ENCODE measurements around the gene BBS9. TPM values are rescaled to one million over a fixed set of nuclear protein-coding genes. Genes with fewer than 3 reads are reported as not detected.

BBS9 gene
- polyA plus RNA-seq, 2 donors: 2.6 to 3.7 TPM

- H3K36me3 ChIP-seq (ENCODE audit: control insufficient read depth in 2 of 2, insufficient read depth in 2 of 2, low read length in 1 of 2): no peaks in the 10 kb centered on the region
- no peak overlapping the region for H3K4me3 ChIP-seq (ENCODE audit: low read depth in 1 of 2, low read length in 2 of 2)
- WGBS, 2 donors: 85 to 92% methylated on average over 5 of the region's 5 CpGs
- no peaks in the 10 kb centered on the region for H3K27me3 ChIP-seq (ENCODE audit: control insufficient read depth in 1 of 2, insufficient read depth in 2 of 2, low read length in 2 of 2)
- H3K27ac ChIP-seq (ENCODE audit: low read depth in 2 of 2, low read length in 1 of 2): no peak overlapping the region
- H3K9me3 ChIP-seq (ENCODE audit: control insufficient read depth in 2 of 2, insufficient read depth in 1 of 2, low read depth in 1 of 2, low read length in 1 of 2): no peaks in the 10 kb centered on the region
- H3K4me1 ChIP-seq (ENCODE audit: control insufficient read depth in 2 of 2, insufficient read depth in 2 of 2, low read length in 1 of 2): no peaks in the 10 kb centered on the region
These were observed 296.0 kb downstream of the BBS9 start for GRCh38 chr7:33425395-33425794.

DNA sequence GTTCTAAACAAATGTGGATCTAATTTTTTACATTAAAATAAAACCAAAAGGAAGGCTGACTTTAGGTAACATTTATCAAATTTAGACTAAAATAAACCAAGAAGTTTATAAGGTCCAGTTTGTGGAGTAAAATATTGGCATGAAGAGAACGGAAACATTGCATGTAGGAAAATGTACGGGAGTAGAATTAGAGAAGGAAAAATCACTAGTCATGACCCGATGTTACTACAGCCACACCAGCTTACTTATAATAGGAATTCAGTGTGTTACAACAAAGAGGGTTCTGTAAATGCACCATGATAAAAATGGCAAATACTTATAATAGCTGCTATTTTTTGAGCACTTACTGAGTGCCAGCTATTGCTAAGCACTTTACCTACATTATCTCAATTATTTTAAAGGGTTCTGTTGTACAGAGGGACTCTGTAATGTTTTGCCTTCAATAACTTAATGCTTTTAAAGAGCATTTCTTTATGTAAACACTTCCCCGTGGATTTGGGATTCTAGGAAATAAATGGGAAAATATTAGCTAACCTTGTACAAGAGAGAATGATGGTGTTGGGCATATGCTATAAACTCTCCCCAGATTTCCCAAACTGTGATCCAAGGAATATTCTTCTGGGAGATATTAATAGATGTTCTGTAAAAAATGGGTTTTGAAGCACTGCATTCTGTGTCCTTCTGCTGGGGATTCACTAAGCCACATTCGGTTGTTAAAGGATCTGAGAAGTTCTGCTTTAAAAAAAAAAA is 296.7 kb downstream of the BBS9 start:
- Histone ChIP-seq H3K27ac (ENCODE audit: low read depth in 2 of 2, low read length in 1 of 2) (no peak overlapping the region), H3K4me1 (ENCODE audit: control insufficient read depth in 2 of 2, insufficient read depth in 2 of 2, low read length in 1 of 2) (no peaks in the 10 kb centered on the region), H3K4me3 (ENCODE audit: low read depth in 1 of 2, low read length in 2 of 2) (no peak overlapping the region), H3K9me3 (ENCODE audit: control insufficient read depth in 2 of 2, insufficient read depth in 1 of 2, low read depth in 1 of 2, low read length in 1 of 2) (no peaks in the 10 kb centered on the region), H3K36me3 (ENCODE audit: control insufficient read depth in 2 of 2, insufficient read depth in 2 of 2, low read length in 1 of 2) (no peaks in the 10 kb centered on the region), H3K27me3 (ENCODE audit: control insufficient read depth in 1 of 2, insufficient read depth in 2 of 2, low read length in 2 of 2) (no peaks in the 10 kb centered on the region)
- WGBS, 2 donors: 76 to 79% methylated on average over 5 of the region's 5 CpGs

GRCh38 chr7:33428415-33428814 is 299.1 kb downstream of the BBS9 start:
- H3K27me3 ChIP-seq (ENCODE audit: control insufficient read depth in 1 of 2, insufficient read depth in 2 of 2, low read length in 2 of 2): no peaks in the 10 kb centered on the region
- H3K9me3 ChIP-seq (ENCODE audit: control insufficient read depth in 2 of 2, insufficient read depth in 1 of 2, low read depth in 1 of 2, low read length in 1 of 2): no peaks in the 10 kb centered on the region
- H3K27ac ChIP-seq (ENCODE audit: low read depth in 2 of 2, low read length in 1 of 2): no peak overlapping the region
- no peak overlapping the region for H3K4me3 ChIP-seq (ENCODE audit: low read depth in 1 of 2, low read length in 2 of 2)
- no peaks in the 10 kb centered on the region for H3K4me1 ChIP-seq (ENCODE audit: control insufficient read depth in 2 of 2, insufficient read depth in 2 of 2, low read length in 1 of 2)
- H3K36me3 ChIP-seq (ENCODE audit: control insufficient read depth in 2 of 2, insufficient read depth in 2 of 2, low read length in 1 of 2): no peaks in the 10 kb centered on the region

- Histone ChIP-seq H3K4me3 (ENCODE audit: low read depth in 1 of 2, low read length in 2 of 2) (no peak overlapping the region), H3K27ac (ENCODE audit: low read depth in 2 of 2, low read length in 1 of 2) (no peak overlapping the region), H3K4me1 (ENCODE audit: control insufficient read depth in 2 of 2, insufficient read depth in 2 of 2, low read length in 1 of 2) (no peaks in the 10 kb centered on the region), H3K36me3 (ENCODE audit: control insufficient read depth in 2 of 2, insufficient read depth in 2 of 2, low read length in 1 of 2) (no peaks in the 10 kb centered on the region), H3K27me3 (ENCODE audit: control insufficient read depth in 1 of 2, insufficient read depth in 2 of 2, low read length in 2 of 2) (no peaks in the 10 kb centered on the region), H3K9me3 (ENCODE audit: control insufficient read depth in 2 of 2, insufficient read depth in 1 of 2, low read depth in 1 of 2, low read length in 1 of 2) (no peaks in the 10 kb centered on the region)
- 94 to 96% methylated on average over 2 of the region's 2 CpGs for whole genome bisulfite sequencing, 2 donors
These were observed 302.2 kb downstream of the BBS9 start for GRCh38 chr7:33431543-33431942.

DNA sequence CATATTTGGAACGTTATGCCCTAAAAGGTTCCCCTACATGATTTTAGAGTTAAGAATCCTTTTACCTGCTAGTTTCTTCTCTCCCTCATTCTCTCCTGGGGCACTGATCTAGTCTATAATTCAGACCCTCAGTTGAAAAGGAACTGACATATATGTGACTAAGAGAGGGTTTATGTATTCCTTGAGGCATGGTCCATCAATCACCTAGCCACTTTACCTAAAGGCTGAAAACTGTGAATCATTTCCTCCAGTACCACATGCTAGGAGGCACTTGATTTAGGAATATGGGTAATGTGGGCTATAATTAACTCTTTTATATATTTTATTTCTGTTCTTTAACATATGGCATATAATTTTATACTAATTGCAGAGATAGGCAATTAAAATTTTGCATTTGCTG is 303.5 kb downstream of the BBS9 start:
- Histone ChIP-seq H3K4me1 (ENCODE audit: control insufficient read depth in 2 of 2, insufficient read depth in 2 of 2, low read length in 1 of 2) (no peaks in the 10 kb centered on the region), H3K4me3 (ENCODE audit: low read depth in 1 of 2, low read length in 2 of 2) (no peak overlapping the region), H3K9me3 (ENCODE audit: control insufficient read depth in 2 of 2, insufficient read depth in 1 of 2, low read depth in 1 of 2, low read length in 1 of 2) (no peaks in the 10 kb centered on the region), H3K27ac (ENCODE audit: low read depth in 2 of 2, low read length in 1 of 2) (no peak overlapping the region), H3K27me3 (ENCODE audit: control insufficient read depth in 1 of 2, insufficient read depth in 2 of 2, low read length in 2 of 2) (no peaks in the 10 kb centered on the region), H3K36me3 (ENCODE audit: control insufficient read depth in 2 of 2, insufficient read depth in 2 of 2, low read length in 1 of 2) (no peaks in the 10 kb centered on the region)
- WGBS, 2 donors: 88 to 90% methylated on average over 1 of the region's 1 CpG

DNA sequence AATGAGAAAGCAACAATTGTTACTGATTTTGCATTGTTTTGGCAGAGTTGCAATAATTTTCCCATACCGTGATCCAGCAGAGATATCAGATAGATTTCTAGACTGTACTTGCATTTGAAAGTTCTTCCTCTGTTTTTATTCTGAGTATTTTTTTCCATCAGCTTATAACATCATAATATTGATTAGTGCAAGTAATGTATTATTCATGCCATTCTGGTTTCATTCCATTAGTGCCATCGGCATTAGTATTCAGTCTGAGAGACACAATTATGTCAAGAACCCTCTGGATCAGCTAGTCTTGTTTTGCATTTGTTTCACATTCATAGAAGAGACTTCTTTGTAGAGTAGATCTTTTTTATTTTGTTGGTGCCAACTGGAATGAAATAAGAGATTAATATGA is 304.0 kb downstream of the BBS9 start:
- Histone ChIP-seq H3K9me3 (ENCODE audit: control insufficient read depth in 2 of 2, insufficient read depth in 1 of 2, low read depth in 1 of 2, low read length in 1 of 2) (no peaks in the 10 kb centered on the region), H3K36me3 (ENCODE audit: control insufficient read depth in 2 of 2, insufficient read depth in 2 of 2, low read length in 1 of 2) (no peaks in the 10 kb centered on the region), H3K4me1 (ENCODE audit: control insufficient read depth in 2 of 2, insufficient read depth in 2 of 2, low read length in 1 of 2) (no peaks in the 10 kb centered on the region), H3K4me3 (ENCODE audit: low read depth in 1 of 2, low read length in 2 of 2) (no peak overlapping the region), H3K27ac (ENCODE audit: low read depth in 2 of 2, low read length in 1 of 2) (no peak overlapping the region), H3K27me3 (ENCODE audit: control insufficient read depth in 1 of 2, insufficient read depth in 2 of 2, low read length in 2 of 2) (no peaks in the 10 kb centered on the region)
- 95% methylated on average over 2 of the region's 2 CpGs for WGBS, 2 donors

DNA sequence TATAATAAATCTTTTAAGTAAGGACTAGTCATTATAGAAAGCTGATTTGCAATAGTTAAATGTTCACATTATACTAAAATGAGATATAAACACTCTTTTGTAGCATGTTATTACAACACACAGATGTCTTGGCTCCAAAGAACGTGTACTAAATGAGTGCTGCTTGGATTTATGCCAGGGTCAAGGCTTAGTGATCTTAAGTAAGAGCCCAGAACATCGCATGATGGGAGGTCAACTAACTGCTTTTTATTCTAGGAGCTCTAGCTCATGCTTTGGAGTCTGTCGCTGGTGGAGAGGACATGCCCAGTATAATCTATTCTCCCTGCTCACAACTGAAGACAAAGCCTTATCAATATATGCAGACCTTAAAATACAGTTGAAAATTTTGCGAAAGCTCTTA is 315.1 kb downstream of the BBS9 start:
- WGBS, 2 donors: 54 to 59% methylated on average over 4 of the region's 4 CpGs
- no peaks in the 10 kb centered on the region for H3K4me1 ChIP-seq (ENCODE audit: control insufficient read depth in 2 of 2, insufficient read depth in 2 of 2, low read length in 1 of 2)

GRCh38 chr7:33446551-33446950 is 317.2 kb downstream of the BBS9 start:
- no peak overlapping the region for H3K4me3 ChIP-seq (ENCODE audit: low read depth in 1 of 2, low read length in 2 of 2)
- no peak overlapping the region for H3K27ac ChIP-seq (ENCODE audit: low read depth in 2 of 2, low read length in 1 of 2)
- no peaks in the 10 kb centered on the region for H3K4me1 ChIP-seq (ENCODE audit: control insufficient read depth in 2 of 2, insufficient read depth in 2 of 2, low read length in 1 of 2)
- no peaks in the 10 kb centered on the region for H3K27me3 ChIP-seq (ENCODE audit: control insufficient read depth in 1 of 2, insufficient read depth in 2 of 2, low read length in 2 of 2)
- H3K36me3 ChIP-seq (ENCODE audit: control insufficient read depth in 2 of 2, insufficient read depth in 2 of 2, low read length in 1 of 2): no peaks in the 10 kb centered on the region
- no peaks in the 10 kb centered on the region for H3K9me3 ChIP-seq (ENCODE audit: control insufficient read depth in 2 of 2, insufficient read depth in 1 of 2, low read depth in 1 of 2, low read length in 1 of 2)
- 84 to 87% methylated on average over 3 of the region's 3 CpGs for WGBS, 2 donors

More for the DNA sequence above, 315.1 kb downstream of the BBS9 start:
- Histone ChIP-seq H3K9me3 (ENCODE audit: control insufficient read depth in 2 of 2, insufficient read depth in 1 of 2, low read depth in 1 of 2, low read length in 1 of 2) (no peaks in the 10 kb centered on the region), H3K4me3 (ENCODE audit: low read depth in 1 of 2, low read length in 2 of 2) (no peak overlapping the region), H3K27me3 (ENCODE audit: control insufficient read depth in 1 of 2, insufficient read depth in 2 of 2, low read length in 2 of 2) (no peaks in the 10 kb centered on the region), H3K36me3 (ENCODE audit: control insufficient read depth in 2 of 2, insufficient read depth in 2 of 2, low read length in 1 of 2) (no peaks in the 10 kb centered on the region), H3K27ac (ENCODE audit: low read depth in 2 of 2, low read length in 1 of 2) (no peak overlapping the region)

DNA sequence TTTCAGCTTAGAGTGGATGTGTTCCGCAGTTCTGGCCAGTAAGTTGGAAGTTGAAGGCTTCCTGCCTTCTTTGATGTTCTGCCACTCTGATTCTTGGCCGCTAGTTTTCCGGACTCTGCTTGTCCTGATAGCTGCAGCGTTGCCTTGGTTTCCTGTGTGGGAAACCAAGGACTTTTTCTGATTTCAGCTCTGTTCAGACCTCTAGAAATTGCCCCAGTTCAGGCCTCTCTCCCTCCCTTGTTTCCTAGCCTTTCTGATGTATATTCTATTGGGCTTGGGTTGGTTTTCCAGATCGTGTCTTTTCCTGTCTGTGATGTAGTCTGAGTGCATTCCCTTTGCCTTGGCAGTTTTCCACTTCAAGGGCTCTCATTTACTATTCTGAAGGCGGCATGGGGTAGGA is 318.7 kb downstream of the BBS9 start:
- Histone ChIP-seq H3K27me3 (ENCODE audit: control insufficient read depth in 1 of 2, insufficient read depth in 2 of 2, low read length in 2 of 2) (no peaks in the 10 kb centered on the region), H3K27ac (ENCODE audit: low read depth in 2 of 2, low read length in 1 of 2) (no peak overlapping the region)
- WGBS, 2 donors: 58% methylated on average over 6 of the region's 6 CpGs

GRCh38 chr7:33449847-33450246 is 320.5 kb downstream of the BBS9 start:
- Histone ChIP-seq H3K27ac (ENCODE audit: low read depth in 2 of 2, low read length in 1 of 2) (no peak overlapping the region), H3K4me3 (ENCODE audit: low read depth in 1 of 2, low read length in 2 of 2) (no peak overlapping the region), H3K27me3 (ENCODE audit: control insufficient read depth in 1 of 2, insufficient read depth in 2 of 2, low read length in 2 of 2) (no peaks in the 10 kb centered on the region), H3K4me1 (ENCODE audit: control insufficient read depth in 2 of 2, insufficient read depth in 2 of 2, low read length in 1 of 2) (no peaks in the 10 kb centered on the region), H3K36me3 (ENCODE audit: control insufficient read depth in 2 of 2, insufficient read depth in 2 of 2, low read length in 1 of 2) (no peaks in the 10 kb centered on the region), H3K9me3 (ENCODE audit: control insufficient read depth in 2 of 2, insufficient read depth in 1 of 2, low read depth in 1 of 2, low read length in 1 of 2) (no peaks in the 10 kb centered on the region)
- WGBS, 2 donors: 88 to 91% methylated on average over 5 of the region's 5 CpGs

More for the DNA sequence above, 318.7 kb downstream of the BBS9 start:
- Histone ChIP-seq H3K9me3 (ENCODE audit: control insufficient read depth in 2 of 2, insufficient read depth in 1 of 2, low read depth in 1 of 2, low read length in 1 of 2) (no peaks in the 10 kb centered on the region), H3K4me3 (ENCODE audit: low read depth in 1 of 2, low read length in 2 of 2) (no peak overlapping the region), H3K4me1 (ENCODE audit: control insufficient read depth in 2 of 2, insufficient read depth in 2 of 2, low read length in 1 of 2) (no peaks in the 10 kb centered on the region), H3K36me3 (ENCODE audit: control insufficient read depth in 2 of 2, insufficient read depth in 2 of 2, low read length in 1 of 2) (no peaks in the 10 kb centered on the region)
